Activated gamma-delta T cell treated with Interleukin-2 at 50 U/mL for 16 hours (primary cell): ENCODE data around the gene CHADL.

ENCODE experiments used
- DNase-seq: peaks from one replicate; pipeline ENCODE4 v3.0.0-alpha.2; 2020

Gene CHADL

GRCh38 chr22:41229730-41230400, 10.9 kb downstream of the CHADL start:
- DNase-seq = no peak

DNA sequence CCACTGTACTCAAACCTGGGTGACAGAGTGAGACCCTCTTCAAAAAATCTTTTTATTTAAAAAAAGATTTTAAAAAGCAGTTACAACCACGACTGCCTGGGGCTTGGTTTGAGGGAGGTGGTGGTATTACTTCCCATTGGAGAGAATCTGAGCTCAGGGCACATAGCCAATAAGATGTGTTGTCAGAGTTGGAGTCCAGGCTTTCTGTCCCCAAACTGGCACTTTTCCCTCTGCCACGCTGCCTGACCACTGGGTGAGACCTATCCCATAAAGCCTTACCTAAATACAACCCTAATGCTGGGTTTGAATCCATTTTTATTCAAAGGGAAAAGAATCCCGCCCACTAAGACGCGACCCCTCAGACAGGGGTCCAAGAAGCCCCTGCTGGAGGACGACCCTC, 11.5 kb downstream of the CHADL start:
- DNase-seq = no peak

DNA sequence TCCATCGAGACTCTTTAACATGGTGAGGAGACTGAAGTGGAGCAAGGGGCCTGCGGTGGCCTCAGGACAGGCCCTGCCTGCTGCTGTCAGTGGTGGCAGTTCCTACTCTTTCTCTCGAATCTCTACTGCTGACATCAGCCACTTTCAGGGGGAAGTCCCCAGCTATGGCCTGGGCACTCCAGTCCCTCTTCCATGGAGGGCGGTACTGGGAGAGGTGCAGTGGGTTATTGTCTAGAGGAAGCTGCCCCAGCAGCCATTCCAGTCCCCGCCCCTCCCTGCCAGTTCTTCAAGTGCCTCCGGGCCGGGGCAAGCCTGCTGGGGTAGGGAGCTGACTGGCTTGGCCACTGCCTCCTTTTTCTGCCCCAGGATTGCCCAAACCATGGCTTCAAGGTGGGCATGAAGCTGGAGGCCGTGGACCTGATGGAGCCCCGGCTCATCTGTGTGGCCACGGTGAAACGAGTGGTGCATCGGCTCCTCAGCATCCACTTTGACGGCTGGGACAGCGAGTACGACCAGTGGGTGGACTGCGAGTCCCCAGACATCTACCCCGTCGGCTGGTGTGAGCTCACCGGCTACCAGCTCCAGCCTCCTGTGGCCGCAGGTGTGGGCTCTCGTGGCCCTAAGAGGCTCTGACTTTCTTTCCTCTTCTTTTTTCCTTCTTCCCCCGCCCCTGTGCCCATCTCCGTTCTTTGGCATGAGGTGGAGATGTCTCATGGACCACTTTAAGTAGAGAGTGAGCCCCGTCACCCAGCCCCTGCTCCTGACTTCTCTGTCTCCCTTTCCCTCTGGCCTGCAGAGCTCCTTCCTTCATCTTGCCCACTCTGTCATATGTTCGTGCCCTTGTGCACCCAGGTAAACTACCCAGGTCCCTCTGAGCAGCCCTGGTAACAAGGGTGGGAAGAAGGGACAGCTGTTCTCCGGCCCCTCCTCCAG, 13.7 kb downstream of the CHADL start:
- no peak for DNase-seq

DNA sequence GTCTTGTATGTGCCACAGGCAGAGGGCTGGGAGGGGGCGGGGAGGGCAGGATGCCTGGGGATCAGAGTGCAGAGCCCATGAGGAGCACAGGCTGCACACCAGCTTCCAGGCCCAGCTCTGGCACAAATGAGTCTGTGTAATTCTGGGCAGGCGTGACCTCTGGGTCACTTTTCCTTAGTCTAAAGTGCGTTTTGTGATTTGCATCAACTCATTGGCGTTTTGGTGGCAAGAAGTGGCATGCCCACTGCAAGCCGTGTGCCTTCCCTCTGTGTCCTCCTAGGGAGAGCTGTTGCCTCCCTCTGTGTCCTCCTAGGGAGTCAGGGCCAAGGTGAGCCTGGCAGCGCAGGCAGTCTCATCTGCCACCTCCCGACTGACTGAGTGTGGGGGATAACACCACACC, 17.2 kb downstream of the CHADL start:
- no peak for DNase-seq

GRCh38 chr22:41222846-41223507, 17.8 kb downstream of the CHADL start:
- DNase-seq = no peak

DNA sequence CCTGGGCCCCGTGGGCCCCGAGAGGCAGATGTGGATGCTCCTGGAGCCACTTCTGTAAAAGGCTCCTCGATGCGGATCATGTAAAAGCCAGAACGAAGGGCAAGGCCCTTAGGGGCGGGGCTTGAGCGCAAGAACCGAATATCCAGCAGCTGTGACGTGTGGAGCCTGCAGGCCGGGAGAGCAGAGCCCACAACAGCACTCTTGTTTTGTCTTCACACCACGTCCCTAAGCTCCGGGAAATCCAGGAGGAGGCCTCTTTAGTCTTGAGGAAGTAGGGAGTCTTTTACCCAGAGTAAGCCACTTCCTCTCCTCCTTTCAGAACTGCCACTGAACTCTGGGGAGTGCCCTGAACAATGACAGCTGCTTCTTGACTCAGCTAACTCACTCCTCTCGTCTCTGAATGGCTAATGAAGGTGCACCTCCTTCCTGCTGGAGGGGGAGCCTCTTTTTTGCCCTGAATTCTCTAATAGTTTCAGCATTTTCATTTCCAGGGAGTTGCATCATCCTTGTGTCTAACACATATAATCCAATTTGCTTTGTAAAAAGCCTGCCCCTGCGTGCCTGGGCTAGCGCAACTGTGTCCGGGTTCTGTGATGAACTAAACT, 23.1 kb downstream of the CHADL start:
- no peak for DNase-seq

DNA sequence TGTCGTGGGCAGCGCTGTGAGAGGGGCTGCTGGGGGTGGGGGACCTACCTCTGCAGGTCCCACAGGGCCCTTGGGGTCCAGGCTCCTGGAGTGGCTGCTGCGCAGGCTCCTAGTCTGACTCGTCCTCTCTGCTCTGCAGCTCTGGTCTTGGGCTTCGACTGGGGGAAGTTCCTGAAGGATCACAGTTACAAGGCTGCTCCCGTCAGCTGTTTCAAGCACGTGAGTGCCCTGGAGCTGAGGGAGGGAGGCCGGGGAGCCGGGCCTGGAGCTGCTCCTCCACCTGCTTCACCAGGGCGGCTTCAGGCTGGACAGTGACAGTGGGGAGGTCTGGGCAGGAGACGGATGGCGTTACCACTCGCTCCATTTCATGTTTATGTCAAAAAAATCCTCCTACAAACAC, 23.7 kb downstream of the CHADL start:
- no peak for DNase-seq

GRCh38 chr22:41215926-41216325, 24.8 kb downstream of the CHADL start:
- DNase-seq = no peak

- DNase-seq = no peak
Measured at GRCh38 chr22:41215409-41215808, 25.3 kb downstream of the CHADL start.

GRCh38 chr22:41206719-41207118, 34.0 kb downstream of the CHADL start:
- DNase-seq = no peak

DNA sequence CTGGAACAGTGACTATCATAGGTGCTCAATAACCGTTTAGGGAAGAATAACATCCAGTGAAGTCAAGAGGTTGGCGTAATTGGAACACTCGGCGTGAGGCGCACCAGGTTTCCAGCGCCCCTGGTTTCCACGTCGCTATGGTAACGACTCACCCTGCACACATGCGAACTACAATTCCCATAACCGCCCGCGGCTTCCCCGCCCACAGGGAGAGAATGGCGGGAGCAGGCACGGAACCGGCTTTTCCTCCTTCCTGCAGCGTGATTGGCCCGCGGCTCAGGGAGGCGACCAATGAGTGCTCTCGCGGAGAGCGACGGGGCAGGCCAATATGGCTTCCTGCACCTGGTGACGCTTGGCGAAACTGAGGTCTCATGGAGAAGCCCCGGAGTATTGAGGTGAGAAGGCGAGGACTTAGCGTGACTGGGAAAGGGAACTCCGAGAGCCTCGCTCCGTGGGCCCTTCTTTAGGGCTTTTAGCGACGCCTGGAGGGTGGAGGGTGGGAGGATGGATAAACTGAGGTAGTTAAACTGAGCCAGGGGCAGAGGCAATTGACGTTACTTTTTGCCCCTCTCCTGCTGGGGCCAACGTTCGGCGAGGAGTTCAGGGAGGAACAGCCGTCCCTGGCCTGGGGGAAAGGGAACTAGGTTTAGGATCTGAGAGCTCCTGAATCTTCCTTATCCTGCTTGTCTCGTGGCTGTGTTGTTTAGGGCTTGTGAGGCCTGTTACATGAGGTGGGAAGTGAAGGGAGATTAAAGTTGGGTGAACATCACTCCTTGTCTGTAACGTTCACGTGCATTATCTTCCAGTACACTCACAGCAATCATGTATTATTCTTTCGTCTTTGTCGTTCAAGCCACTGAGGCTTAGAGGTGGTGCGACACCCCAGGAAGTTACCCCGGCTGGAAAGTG, 35.5 kb downstream of the CHADL start, which contains the start of gene L3MBTL2:
TSS of gene L3MBTL2 (plus strand) at position 321 of the 909 bp plus-strand sequence. CDS start at position 372, 51 bp downstream.
- DNase-seq = peak; percentile 98

DNA sequence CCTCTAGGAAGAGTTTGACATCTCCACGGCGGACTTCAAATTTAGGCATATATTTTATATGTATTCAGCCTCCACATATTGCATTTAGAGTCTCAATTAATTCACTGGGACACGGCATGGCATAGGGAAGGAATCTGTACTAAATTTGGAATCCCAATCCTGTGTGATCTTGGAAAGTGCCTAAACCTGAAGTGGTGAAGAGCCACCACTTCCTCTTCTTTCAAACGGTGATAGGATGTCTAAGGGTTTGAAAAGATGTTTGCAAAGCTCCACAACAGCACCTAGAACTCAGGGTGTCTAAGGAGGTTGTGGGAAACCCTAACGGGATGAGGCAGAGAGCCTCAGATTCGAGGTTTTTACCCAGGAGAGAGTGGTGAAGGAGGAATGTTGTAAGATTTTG, 36.7 kb downstream of the CHADL start:
- DNase-seq = no peak

DNA sequence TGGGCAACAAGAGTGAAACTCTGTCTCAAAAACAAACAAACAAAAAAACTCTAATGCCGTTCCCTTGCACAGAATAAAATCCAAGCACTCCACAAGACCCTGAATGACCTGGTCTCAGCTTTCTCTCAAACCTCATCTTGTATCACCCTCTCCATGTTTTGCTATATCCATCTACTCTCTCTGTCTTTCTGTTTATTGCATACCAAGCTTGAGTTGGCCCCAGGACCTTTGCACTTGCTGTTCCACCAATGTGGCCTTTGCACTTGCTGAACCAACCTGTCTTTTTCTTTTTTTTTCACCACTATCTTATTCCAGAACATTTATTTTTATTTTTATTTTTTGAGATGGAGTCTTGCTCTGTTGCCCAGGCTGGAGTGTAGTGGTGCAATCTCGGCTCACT, 37.6 kb downstream of the CHADL start:
- DNase-seq = no peak

DNA sequence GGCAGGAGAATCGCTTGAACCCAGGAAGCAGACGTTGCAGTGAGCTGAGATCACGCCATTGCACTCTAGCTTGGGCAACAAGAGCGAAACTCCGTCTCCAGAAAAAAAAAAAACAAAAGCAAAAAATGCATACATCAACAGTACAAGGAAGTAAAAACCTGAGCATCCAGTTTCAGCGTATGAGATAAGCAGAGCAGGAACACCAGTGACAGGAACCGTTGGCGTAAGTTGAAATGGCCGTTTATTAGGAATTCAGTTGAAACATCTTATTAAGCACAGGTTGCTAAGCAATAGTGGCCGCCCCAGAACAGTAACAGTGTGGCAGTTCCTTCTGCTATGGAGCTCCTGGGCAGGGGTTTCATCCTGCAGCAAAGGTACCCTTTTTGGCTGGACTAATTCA, 39.6 kb downstream of the CHADL start:
- no peak for DNase-seq

GRCh38 chr22:41198027-41198580, 42.6 kb downstream of the CHADL start:
- peak; percentile 33 for DNase-seq

DNA sequence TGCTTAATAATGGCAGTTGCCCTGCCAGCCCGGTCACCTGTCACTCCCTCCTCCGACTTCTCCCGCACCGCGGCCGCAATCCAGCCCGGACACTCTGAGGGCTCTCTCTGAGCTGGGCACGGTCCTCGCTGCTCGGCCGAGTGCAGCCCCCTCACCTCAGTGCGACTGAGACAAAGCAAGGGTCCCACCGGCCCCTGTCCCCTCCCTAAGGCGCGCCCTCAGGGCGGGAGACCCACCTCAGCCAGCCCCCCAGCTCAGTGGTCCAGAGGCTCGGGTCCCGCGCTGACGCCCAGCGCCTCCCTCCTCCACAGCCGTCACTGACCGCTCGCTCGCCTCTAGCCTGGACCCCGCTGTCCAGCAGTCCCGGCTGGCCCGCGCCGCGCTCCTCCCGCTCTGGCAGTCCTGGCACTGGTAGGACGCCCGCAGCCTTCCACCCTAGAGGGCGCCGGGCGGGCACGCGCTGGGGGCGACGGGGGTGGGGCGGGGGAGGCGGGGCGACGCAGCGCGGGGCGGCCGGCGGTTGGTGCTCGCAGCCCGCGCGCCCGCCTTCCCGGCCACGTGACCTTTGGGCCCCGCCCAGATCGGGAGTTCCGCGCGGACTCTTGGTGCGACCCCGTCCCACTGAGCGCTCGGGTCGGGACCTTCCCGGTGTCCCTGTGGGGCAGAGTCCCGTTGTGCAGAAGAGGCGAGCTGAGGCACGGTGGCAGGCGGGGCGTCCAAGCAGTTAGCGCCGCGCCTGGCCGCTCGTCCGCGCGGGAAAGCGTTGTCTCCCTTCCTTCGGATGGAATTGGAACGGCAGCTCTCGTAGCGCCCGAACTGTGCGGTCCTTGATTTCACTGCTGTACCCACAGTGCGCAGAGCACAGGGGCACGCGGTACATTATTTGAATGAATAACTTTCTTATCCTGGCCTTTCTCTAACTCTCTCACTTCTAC, 43.4 kb downstream of the CHADL start:
- DNase-seq = peak; percentile 81

GRCh38 chr22:41193829-41194228, 46.9 kb downstream of the CHADL start:
- no peak for DNase-seq

DNA sequence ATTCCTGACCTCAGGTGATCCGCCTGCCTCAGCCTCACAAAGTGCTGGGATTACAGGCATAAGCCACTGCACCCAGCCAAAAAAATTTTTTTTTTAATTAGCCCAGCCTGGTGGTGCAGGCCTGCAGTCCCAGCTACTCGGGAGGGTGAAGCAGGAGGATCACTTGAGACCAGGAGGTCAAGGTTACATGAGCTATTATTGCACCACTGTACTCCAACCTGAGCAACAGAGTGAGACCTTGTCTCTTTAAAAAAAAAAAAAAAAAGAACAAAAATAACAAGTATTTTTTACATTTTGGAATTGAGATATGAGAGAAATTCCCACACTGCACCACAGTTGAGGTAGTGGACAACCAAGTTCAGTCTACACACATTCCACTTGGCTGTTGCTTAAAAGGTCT, 49.3 kb downstream of the CHADL start:
- DNase-seq = no peak

DNA sequence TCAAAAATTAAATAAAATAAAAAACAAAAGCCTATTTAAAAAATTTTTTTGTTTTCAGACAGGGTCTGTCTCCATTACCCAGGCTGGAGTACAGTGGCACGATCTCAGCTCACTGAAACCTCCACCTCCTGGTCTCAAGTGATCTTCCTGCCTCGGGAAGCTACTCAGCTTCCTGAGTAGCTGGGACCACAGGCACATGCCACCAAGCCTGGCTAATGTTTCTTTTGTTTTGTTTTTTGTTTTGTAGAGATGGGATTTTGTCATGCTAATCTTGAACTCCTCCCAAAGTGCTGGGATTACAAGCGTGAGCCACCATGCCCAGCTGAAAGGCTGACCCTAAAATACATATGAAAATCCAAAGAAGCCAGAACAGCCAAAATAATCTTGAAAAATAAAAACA, 56.1 kb downstream of the CHADL start:
- no peak for DNase-seq
